Measurements from ENCODE around the gene NFIX.
A peak's percentile ranks its signal among the peaks of the same experiment; 100 is the strongest.

Gene NFIX

GRCh38 chr19:13121551-13122274 is 126.4 kb downstream of the NFIX start:
- no peak overlapping the region; the same call in 1 of the 2 replicates for H3K27ac ChIP-seq (ENCODE audit: low read depth, low read length)
- H3K27me3 ChIP-seq (ENCODE audit: control insufficient read depth, insufficient read depth, low read length) = no peaks in the 10 kb centered on the region
- no peaks in the 10 kb centered on the region for H3K9me3 ChIP-seq (ENCODE audit: control insufficient read depth, insufficient read depth, low read depth, low read length)
- H3K4me1 ChIP-seq (ENCODE audit: control insufficient read depth, insufficient read depth, low read length) = peaks cover 34% of the 10 kb centered on the region
- peaks cover 31% of the 10 kb centered on the region for H3K36me3 ChIP-seq (ENCODE audit: control insufficient read depth, insufficient read depth, low read length)
- peak overlapping the region; percentile 7 for H3K9ac ChIP-seq (ENCODE audit: low read length)
- 0 out of 2 replicates have a peak overlapping the region, but pooled peaks have one; percentile 7 for H3K4me3 ChIP-seq (ENCODE audit: low read depth, low read length)

GRCh38 chr19:13122275-13122878 is 127.1 kb downstream of the NFIX start:
- peaks cover 32% of the 10 kb centered on the region for H3K36me3 ChIP-seq (ENCODE audit: control insufficient read depth, insufficient read depth, low read length)
- no peaks in the 10 kb centered on the region for H3K27me3 ChIP-seq (ENCODE audit: control insufficient read depth, insufficient read depth, low read length)
- H3K9me3 ChIP-seq (ENCODE audit: control insufficient read depth, insufficient read depth, low read depth, low read length) = no peaks in the 10 kb centered on the region
- peak overlapping the region; percentile 7 for H3K9ac ChIP-seq (ENCODE audit: low read length)
- H3K4me3 ChIP-seq (ENCODE audit: low read depth, low read length) = no peak overlapping the region
- H3K4me1 ChIP-seq (ENCODE audit: control insufficient read depth, insufficient read depth, low read length) = peaks cover 34% of the 10 kb centered on the region
- no peak overlapping the region for H3K27ac ChIP-seq (ENCODE audit: low read depth, low read length)

DNA sequence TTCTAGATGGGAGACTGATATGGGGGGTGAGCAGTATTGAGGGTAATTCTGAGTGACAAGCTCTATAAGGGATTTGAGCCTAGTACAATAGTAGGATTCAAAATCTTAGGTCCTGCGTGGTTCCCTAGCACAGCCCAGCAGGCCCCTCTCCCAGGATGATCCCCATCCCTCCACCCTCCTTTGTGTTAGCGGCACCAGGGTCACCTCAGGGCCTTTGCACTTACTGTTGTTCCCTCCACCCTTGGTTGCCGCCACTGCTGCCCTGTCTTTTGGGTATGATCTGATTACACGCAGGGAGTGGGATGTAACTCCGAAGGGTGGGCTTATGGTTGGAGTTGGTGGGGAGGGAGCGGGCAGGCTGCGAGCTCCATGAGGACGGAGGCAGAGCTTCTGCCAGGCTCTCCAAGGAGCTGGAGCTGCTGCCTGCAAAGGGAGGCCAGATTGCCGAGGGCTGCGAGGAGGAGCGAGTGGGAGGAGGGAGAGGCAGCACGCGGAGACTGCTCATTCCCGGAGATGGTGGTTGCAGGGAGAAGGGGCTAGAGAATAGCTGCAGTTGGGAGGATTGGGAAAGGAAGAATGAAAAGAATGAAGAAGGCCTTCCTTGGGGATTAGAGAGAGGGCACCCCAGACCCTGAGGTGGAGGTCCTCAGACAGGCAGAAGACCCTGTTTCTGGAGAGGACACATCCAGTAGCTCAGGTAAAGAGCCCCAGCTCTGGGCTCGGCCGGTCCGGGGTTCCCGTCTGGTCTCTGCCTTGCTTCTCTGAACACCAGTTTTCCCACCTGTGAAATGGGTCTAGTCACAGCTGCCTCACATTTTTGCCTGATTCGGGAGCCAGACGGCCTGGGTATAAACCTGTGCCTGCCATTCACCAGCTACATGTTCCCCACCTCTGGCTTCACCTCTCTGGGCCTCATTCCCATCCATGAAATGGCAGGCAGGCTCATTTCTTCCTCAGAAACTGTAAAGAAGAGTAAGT is 128.0 kb downstream of the NFIX start:
- H3K27ac ChIP-seq (ENCODE audit: low read depth, low read length) = no peak overlapping the region
- peaks cover 34% of the 10 kb centered on the region for H3K4me1 ChIP-seq (ENCODE audit: control insufficient read depth, insufficient read depth, low read length)
- no peak overlapping the region for H3K9ac ChIP-seq (ENCODE audit: low read length)
- no peaks in the 10 kb centered on the region for H3K9me3 ChIP-seq (ENCODE audit: control insufficient read depth, insufficient read depth, low read depth, low read length)
- H3K36me3 ChIP-seq (ENCODE audit: control insufficient read depth, insufficient read depth, low read length) = peaks cover 32% of the 10 kb centered on the region
- H3K27me3 ChIP-seq (ENCODE audit: control insufficient read depth, insufficient read depth, low read length) = no peaks in the 10 kb centered on the region
- H3K4me3 ChIP-seq (ENCODE audit: low read depth, low read length) = no peak overlapping the region

DNA sequence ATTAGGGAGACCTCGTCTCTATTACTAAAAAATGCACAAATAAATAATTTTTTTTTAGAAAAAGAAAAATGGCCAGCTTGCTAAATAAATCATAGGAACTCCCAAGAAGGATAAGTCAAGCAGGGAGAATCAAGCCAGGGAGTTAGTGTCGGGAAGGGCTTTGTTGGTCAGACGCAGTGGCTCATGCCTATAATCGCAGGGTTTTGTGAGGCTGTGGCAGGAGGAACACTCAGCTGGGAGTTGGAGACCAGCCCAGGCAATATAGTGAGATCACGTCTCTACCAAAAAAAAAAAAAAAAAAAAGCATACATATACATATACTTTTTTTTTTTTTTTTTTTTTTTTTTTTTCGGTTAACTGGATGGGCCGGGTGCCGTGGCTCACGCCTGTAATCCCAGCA is 131.8 kb downstream of the NFIX start:
- Histone ChIP-seq H3K4me3 (ENCODE audit: low read depth, low read length) (no peak overlapping the region), H3K9ac (ENCODE audit: low read length) (no peak overlapping the region), H3K9me3 (ENCODE audit: control insufficient read depth, insufficient read depth, low read depth, low read length) (no peaks in the 10 kb centered on the region), H3K4me1 (ENCODE audit: control insufficient read depth, insufficient read depth, low read length) (peaks cover 2% of the 10 kb centered on the region; the same call in 1 of the 2 replicates), H3K27me3 (ENCODE audit: control insufficient read depth, insufficient read depth, low read length) (no peaks in the 10 kb centered on the region), H3K36me3 (ENCODE audit: control insufficient read depth, insufficient read depth, low read length) (peaks cover 33% of the 10 kb centered on the region), H3K27ac (ENCODE audit: low read depth, low read length) (no peak overlapping the region)

- no peak overlapping the region for H3K4me3 ChIP-seq (ENCODE audit: low read depth, low read length)
- no peaks in the 10 kb centered on the region for H3K4me1 ChIP-seq (ENCODE audit: control insufficient read depth, insufficient read depth, low read length)
These were observed 132.7 kb downstream of the NFIX start for GRCh38 chr19:13127811-13128575.

GRCh38 chr19:13128583-13128982 is 133.3 kb downstream of the NFIX start:
- H3K27ac ChIP-seq (ENCODE audit: low read depth, low read length) = no peak overlapping the region
- no peaks in the 10 kb centered on the region for H3K27me3 ChIP-seq (ENCODE audit: control insufficient read depth, insufficient read depth, low read length)
- H3K9ac ChIP-seq (ENCODE audit: low read length) = no peak overlapping the region
- H3K4me1 ChIP-seq (ENCODE audit: control insufficient read depth, insufficient read depth, low read length) = no peaks in the 10 kb centered on the region
- no peaks in the 10 kb centered on the region for H3K9me3 ChIP-seq (ENCODE audit: control insufficient read depth, insufficient read depth, low read depth, low read length)
- no peak overlapping the region for H3K4me3 ChIP-seq (ENCODE audit: low read depth, low read length)
- H3K36me3 ChIP-seq (ENCODE audit: control insufficient read depth, insufficient read depth, low read length) = peaks cover 40% of the 10 kb centered on the region

More at GRCh38 chr19:13127811-13128575, 132.7 kb downstream of the NFIX start:
- peaks cover 35% of the 10 kb centered on the region for H3K36me3 ChIP-seq (ENCODE audit: control insufficient read depth, insufficient read depth, low read length)
- H3K9me3 ChIP-seq (ENCODE audit: control insufficient read depth, insufficient read depth, low read depth, low read length) = no peaks in the 10 kb centered on the region
- no peaks in the 10 kb centered on the region for H3K27me3 ChIP-seq (ENCODE audit: control insufficient read depth, insufficient read depth, low read length)
- H3K9ac ChIP-seq (ENCODE audit: low read length) = no peak overlapping the region
- no peak overlapping the region for H3K27ac ChIP-seq (ENCODE audit: low read depth, low read length)

DNA sequence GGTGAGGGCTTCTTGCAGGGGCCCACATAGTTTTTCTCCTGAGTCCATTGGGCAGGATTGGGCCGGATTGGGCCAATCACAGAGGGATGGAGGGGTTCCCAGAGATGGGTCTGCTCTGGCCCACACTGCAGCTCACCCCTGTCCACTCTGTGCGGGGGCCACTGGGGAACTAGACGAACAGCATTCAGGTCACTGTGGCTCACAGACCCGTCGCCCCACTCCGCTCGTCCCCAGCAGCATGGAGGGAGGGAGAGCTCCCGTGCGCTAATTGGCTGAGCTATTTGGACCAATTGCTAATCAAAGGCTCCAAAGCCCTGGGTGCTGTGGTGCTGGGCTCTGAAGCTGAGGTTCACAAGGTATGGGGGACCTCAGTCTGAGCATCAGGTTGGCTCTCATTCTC is 134.1 kb downstream of the NFIX start:
- H3K9ac ChIP-seq (ENCODE audit: low read length) = no peak overlapping the region
- H3K27me3 ChIP-seq (ENCODE audit: control insufficient read depth, insufficient read depth, low read length) = no peaks in the 10 kb centered on the region
- no peak overlapping the region for H3K27ac ChIP-seq (ENCODE audit: low read depth, low read length)
- H3K4me3 ChIP-seq (ENCODE audit: low read depth, low read length) = no peak overlapping the region
- H3K9me3 ChIP-seq (ENCODE audit: control insufficient read depth, insufficient read depth, low read depth, low read length) = no peaks in the 10 kb centered on the region
- H3K36me3 ChIP-seq (ENCODE audit: control insufficient read depth, insufficient read depth, low read length) = peaks cover 45% of the 10 kb centered on the region
- no peaks in the 10 kb centered on the region for H3K4me1 ChIP-seq (ENCODE audit: control insufficient read depth, insufficient read depth, low read length)

DNA sequence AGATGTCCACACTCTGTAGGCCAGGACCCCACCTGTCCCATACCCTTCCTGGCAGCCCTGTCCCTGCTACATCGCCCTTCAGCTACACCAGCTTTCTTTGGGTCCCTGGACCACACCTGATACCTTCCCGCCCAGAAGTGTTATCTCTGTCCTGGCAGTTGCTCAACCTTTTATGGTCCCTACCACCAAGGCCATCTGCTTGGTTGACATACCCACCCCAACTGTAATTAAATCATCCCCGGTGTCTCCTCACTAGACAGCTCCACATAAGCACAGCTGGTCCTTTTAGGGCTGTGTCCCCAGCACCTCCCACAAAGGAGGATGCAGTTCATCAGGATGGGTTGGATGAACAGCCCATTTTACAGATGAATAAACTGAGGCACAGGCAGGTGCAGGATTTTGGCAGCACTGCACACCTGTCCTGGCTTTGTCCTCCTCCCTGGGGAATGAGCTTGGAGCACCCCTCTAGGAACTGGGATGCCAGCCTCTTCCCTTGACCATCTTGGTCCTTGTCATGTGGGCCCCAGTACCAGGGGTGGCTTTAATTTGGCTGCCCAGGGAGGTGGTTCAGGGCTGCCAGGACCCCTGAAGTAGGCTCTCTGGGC is 135.7 kb downstream of the NFIX start:
- Histone ChIP-seq H3K9ac (ENCODE audit: low read length) (no peak overlapping the region), H3K4me1 (ENCODE audit: control insufficient read depth, insufficient read depth, low read length) (no peaks in the 10 kb centered on the region), H3K9me3 (ENCODE audit: control insufficient read depth, insufficient read depth, low read depth, low read length) (no peaks in the 10 kb centered on the region), H3K4me3 (ENCODE audit: low read depth, low read length) (no peak overlapping the region), H3K27ac (ENCODE audit: low read depth, low read length) (no peak overlapping the region), H3K36me3 (ENCODE audit: control insufficient read depth, insufficient read depth, low read length) (peaks cover 53% of the 10 kb centered on the region), H3K27me3 (ENCODE audit: control insufficient read depth, insufficient read depth, low read length) (no peaks in the 10 kb centered on the region)

GRCh38 chr19:13132471-13133180 is 137.4 kb downstream of the NFIX start:
- Histone ChIP-seq H3K27ac (ENCODE audit: low read depth, low read length) (no peak overlapping the region), H3K27me3 (ENCODE audit: control insufficient read depth, insufficient read depth, low read length) (no peaks in the 10 kb centered on the region), H3K9ac (ENCODE audit: low read length) (no peak overlapping the region), H3K9me3 (ENCODE audit: control insufficient read depth, insufficient read depth, low read depth, low read length) (no peaks in the 10 kb centered on the region), H3K4me3 (ENCODE audit: low read depth, low read length) (no peak overlapping the region), H3K4me1 (ENCODE audit: control insufficient read depth, insufficient read depth, low read length) (no peaks in the 10 kb centered on the region), H3K36me3 (ENCODE audit: control insufficient read depth, insufficient read depth, low read length) (peaks cover 61% of the 10 kb centered on the region)
